HL-60 (cell line): Measurements from ENCODE around the gene SMAP2.

ENCODE experiments used
- DNase-seq, 2 experiments: peaks; one replicate each; pipeline ENCODE4 v3.0.0-alpha.2; 2010 to 2020; ENCODE audit warnings: low read depth in 1 of 2, low spot score in 1 of 2
- H3K27ac ChIP-seq: fragments of 250-450 bp; sonication (Bioruptor Pico); replicated peaks from 2 replicates; pipeline ENCODE4 v1.5.1; 2020; ENCODE audit warnings: mild to moderate bottlenecking, moderate library complexity
- H3K27me3 ChIP-seq: fragments of 250-450 bp; sonication (Bioruptor Pico); 2 replicates; pipeline ENCODE4 v1.5.1; 2021; ENCODE audit warnings: mild to moderate bottlenecking, moderate library complexity; ENCODE audit not compliant: insufficient read depth, poor library complexity, severe bottlenecking
- H3K4me3 ChIP-seq: replicated peaks from 2 replicates; pipeline ENCODE4 v1.5.1; 2011; ENCODE audit warnings: mild to moderate bottlenecking, control low read depth, low read length; ENCODE audit not compliant: insufficient read depth
- CTCF ChIP-seq: IDR thresholded peaks from one replicate; pipeline ENCODE4 v1.5.1; 2011; ENCODE audit warnings: low read length, control low read depth, inconsistent platforms; ENCODE audit not compliant: insufficient read depth
- GABPA ChIP-seq: IDR thresholded peaks from 2 replicates; pipeline ENCODE4 v1.6.1; 2012; ENCODE audit warnings: low read depth
- POLR2AphosphoS5 ChIP-seq: IDR thresholded peaks from 2 replicates; pipeline ENCODE4 v1.6.1; 2012; ENCODE audit warnings: low read depth
- REST ChIP-seq: IDR thresholded peaks from 2 replicates; pipeline ENCODE4 v1.6.1; 2012; ENCODE audit warnings: low read depth; ENCODE audit not compliant: insufficient replicate concordance
- SPI1 ChIP-seq: IDR thresholded peaks from 2 replicates; pipeline ENCODE4 v1.6.1; 2012; ENCODE audit warnings: low read depth, mild to moderate bottlenecking, borderline replicate concordance

The SMAP2 gene

DNA sequence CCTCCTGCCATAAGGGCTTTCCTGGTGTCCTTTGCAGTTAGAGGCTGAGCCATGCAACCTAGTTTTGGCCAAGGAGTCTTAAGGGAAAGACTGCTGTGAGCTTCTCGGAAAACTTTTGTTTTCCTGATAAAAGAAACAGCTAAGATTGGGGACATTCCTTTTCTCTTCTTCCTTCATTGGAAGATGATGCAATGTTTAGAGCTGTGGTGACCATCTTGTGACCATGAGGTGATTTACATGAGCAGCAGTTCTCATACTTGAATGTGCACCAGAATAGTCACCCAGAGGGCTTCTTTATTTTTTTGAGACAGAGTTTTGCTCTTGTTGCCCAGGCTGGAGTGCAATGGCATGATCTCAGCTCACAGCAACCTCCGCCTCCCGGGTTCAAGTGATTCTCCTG, 20.4 kb upstream of the SMAP2 start:
- H3K27me3 ChIP-seq = no peaks in the 10 kb centered on the region
- H3K27ac ChIP-seq = no peak overlapping the region
- no peak for TF ChIP-seq SPI1
- TF ChIP-seq REST = no peak
- no peak for TF ChIP-seq CTCF
- TF ChIP-seq POLR2AphosphoS5 = no peak
- TF ChIP-seq GABPA = no peak
- DNase-seq = no peak
- H3K4me3 ChIP-seq = no peak overlapping the region

GRCh38 chr1:40357625-40358024, 15.9 kb upstream of the SMAP2 start:
- no peak overlapping the region for H3K4me3 ChIP-seq
- TF ChIP-seq POLR2AphosphoS5 (no peak), SPI1 (no peak), CTCF (no peak), GABPA (no peak), REST (no peak)
- H3K27me3 ChIP-seq = no peaks in the 10 kb centered on the region
- no peak overlapping the region for H3K27ac ChIP-seq
- no peak for DNase-seq

- H3K27ac ChIP-seq = no peak overlapping the region
- no peaks in the 10 kb centered on the region for H3K27me3 ChIP-seq
- no peak overlapping the region for H3K4me3 ChIP-seq
- DNase-seq = no peak
- TF ChIP-seq POLR2AphosphoS5 (no peak), REST (no peak), SPI1 (no peak), CTCF (no peak), GABPA (no peak)
These were observed 12.9 kb upstream of the SMAP2 start for GRCh38 chr1:40360631-40361030.
